ENCODE data around the gene ZNF532.

DNA sequence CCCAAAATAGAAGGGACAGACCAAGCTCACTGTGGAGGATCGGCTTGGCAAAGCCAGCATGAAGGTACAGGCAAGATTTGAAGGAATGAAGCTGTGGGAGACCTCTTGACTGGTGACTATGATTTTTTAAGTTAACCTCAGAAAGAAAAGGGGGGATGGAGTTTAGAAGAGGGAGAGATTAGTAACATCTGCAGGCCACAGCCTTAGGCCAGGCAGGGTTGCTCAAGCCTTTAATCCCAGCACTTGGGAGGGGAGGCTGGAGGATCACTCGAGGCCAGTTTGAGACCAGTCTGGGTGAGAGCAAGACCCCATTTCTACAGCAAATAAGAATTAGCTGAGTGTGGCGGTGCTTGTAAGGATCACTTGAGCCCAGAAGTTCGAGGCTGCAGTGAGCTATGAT lies 46.6 kb downstream of the ZNF532 start:
- TF ChIP-seq, protein P1, sequence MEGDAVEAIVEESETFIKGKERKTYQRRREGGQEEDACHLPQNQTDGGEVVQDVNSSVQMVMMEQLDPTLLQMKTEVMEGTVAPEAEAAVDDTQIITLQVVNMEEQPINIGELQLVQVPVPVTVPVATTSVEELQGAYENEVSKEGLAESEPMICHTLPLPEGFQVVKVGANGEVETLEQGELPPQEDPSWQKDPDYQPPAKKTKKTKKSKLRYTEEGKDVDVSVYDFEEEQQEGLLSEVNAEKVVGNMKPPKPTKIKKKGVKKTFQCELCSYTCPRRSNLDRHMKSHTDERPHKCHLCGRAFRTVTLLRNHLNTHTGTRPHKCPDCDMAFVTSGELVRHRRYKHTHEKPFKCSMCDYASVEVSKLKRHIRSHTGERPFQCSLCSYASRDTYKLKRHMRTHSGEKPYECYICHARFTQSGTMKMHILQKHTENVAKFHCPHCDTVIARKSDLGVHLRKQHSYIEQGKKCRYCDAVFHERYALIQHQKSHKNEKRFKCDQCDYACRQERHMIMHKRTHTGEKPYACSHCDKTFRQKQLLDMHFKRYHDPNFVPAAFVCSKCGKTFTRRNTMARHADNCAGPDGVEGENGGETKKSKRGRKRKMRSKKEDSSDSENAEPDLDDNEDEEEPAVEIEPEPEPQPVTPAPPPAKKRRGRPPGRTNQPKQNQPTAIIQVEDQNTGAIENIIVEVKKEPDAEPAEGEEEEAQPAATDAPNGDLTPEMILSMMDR (IDR thresholded peaks at IDR 0.05; ENCODE audit: insufficient read depth, low read length): no peak
- TF ChIP-seq POLR2AphosphoS5 (IDR thresholded peaks at IDR 0.05; ENCODE audit: low read depth) (no peak), SPI1 (IDR thresholded peaks at IDR 0.05; ENCODE audit: borderline replicate concordance, low read depth) (no peak), GABPA (IDR thresholded peaks at IDR 0.05; ENCODE audit: low read depth) (no peak)
- TF ChIP-seq, protein P2, sequence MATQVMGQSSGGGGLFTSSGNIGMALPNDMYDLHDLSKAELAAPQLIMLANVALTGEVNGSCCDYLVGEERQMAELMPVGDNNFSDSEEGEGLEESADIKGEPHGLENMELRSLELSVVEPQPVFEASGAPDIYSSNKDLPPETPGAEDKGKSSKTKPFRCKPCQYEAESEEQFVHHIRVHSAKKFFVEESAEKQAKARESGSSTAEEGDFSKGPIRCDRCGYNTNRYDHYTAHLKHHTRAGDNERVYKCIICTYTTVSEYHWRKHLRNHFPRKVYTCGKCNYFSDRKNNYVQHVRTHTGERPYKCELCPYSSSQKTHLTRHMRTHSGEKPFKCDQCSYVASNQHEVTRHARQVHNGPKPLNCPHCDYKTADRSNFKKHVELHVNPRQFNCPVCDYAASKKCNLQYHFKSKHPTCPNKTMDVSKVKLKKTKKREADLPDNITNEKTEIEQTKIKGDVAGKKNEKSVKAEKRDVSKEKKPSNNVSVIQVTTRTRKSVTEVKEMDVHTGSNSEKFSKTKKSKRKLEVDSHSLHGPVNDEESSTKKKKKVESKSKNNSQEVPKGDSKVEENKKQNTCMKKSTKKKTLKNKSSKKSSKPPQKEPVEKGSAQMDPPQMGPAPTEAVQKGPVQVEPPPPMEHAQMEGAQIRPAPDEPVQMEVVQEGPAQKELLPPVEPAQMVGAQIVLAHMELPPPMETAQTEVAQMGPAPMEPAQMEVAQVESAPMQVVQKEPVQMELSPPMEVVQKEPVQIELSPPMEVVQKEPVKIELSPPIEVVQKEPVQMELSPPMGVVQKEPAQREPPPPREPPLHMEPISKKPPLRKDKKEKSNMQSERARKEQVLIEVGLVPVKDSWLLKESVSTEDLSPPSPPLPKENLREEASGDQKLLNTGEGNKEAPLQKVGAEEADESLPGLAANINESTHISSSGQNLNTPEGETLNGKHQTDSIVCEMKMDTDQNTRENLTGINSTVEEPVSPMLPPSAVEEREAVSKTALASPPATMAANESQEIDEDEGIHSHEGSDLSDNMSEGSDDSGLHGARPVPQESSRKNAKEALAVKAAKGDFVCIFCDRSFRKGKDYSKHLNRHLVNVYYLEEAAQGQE (IDR thresholded peaks at IDR 0.05; ENCODE audit: insufficient replicate concordance, low read depth): no peak

Data from HL-60 (cell line).